NCI-H146 (cell line): ENCODE measurements around the gene PRKCZ.

Source experiments
- DNase-seq: peaks from one replicate; lab custom pipeline; 2025; lab: John Stamatoyannopoulos, UW

The PRKCZ gene

DNA sequence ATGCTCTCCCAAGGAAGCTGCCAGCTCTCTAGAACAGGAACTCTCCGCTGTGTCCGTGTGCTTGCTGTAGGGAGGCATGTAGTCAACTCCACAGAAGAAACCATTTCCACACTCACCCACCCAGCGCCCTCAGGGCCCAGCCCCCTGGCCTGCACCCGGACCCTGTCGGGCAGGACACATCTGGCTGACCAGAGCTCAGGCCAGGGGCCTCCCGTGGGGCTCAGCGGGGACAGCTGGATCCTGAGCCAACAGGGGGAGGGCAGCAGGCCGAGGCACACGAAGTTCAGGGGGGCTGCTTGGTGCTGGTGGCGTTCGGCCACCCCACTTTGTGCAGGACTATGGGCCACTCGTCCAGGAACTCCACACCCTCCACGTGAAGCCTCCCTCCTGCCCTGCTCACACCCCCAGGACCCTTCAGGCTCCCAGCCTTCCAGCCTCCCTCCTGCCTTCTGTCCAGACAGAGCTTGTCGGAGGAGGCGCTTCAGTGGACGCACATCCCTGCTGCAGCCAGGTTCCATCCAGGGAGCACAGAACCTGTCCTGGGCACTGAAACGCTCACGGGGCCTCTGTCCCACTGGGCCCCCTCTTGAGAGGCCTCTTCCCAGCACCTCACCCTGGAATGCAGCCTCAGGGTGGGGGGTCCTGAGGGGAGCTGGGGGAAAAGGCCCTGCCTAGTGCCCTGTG is 159.3 kb downstream of the PRKCZ start:
- DNase-seq = no peak

DNA sequence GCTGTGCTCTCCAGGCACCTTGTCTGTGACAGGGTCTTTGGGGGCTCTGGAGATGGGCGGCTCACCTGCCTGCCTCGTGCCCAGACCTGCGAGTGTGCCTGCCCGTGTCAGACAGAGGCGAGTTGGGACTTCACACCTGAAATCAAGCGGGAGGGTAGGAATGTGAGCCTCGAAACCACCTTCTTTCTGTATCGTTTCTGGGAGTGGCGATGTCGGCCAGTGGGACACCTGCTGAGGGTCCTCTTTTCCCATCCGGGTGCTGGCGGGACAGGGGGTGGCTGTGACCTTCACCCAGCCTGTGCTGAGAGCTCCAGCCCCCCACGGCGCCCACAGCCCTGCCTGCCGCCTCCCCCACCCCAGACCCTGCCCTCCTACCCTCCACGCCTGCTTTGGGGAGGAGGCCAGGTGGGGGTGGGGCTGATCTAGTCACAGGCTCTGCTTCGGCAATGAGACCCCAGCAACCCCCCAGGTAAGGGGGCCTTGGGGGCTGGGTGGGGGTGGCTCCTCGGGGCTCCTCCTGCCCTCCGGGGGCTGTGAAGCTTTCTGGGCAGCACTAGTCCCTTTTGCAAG is 160.0 kb downstream of the PRKCZ start:
- no peak for DNase-seq

DNA sequence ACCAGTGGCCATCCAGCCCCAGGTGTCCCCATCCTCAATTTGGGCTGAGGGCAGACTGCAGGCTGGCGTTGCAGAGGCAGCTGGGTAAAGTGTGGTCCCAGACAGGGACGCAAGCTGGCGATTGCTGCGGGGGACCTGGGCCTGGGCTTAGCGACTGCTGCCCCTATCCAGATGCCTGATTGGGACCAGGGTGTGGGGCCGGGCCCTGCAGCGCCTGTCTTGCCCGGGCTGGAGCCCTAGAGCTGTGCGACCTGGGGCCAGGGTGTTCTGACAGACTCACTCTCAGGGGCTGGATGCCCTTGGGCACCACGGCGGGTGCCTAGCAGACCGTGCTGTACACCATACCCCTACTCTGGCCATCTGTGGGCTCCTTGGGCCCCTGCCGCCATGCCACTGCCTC is 160.6 kb downstream of the PRKCZ start:
- no peak for DNase-seq

DNA sequence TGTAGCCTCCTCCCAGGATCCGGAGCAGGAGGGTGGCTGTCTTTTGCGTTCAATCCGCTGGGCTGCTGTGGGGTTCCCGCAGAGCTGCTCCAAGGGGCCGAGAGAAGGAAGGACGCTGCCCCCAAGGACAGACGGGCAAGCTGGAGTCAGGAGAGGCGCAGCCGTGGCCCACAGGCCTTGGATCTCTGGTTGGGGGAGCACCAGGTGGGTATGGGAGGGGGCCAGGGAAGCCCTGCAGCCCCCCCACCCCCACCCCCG is 162.0 kb downstream of the PRKCZ start:
- peak; percentile 66 for DNase-seq

DNA sequence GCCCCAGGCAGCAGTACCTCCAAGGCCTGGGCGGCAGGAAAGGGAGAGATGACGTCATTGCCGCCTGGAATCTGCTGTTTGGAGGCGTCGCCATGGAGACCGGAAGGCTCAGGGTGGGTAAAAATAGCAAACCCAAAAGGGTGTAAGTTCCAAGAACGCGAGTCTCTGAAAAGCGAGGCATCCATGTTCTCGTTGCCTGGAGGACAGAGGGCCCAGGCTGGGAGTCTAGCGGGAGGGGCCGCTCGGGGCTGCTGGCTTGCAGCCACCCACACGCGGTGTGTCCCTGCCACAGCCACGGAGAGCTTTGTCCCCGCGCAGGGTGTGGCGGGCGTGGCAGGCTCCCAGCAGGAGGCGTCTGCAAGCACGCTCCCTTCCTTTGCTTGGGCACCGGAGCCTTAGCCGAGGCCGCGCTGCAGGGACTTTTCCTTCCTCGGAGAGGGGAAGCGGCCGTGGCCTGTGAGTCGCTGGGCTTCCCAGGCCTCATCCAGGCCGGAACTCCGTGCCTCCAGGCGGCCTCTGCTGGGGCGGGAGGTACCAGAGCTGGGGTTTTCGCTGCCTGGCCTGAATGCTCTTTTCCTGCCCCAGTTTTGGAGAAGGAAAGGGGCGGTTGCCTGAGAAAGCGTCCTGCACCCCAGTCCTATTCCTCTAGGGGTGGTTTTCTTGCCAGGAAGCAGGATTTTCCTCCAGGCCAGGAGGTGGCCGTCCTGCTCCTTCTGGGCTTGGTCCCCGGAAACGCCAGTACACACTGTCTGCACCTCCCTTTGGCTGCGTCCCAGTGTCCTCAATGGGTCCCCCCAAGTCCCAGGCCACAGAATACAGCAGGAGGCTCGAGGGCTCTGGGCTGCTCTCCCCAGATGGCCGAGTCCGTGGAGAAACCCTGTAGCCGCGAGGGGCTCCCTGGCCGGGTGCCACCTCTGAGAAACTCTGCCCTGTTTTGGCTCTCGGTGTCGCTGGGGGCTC is 162.6 kb downstream of the PRKCZ start:
- peak; percentile 78 for DNase-seq

DNA sequence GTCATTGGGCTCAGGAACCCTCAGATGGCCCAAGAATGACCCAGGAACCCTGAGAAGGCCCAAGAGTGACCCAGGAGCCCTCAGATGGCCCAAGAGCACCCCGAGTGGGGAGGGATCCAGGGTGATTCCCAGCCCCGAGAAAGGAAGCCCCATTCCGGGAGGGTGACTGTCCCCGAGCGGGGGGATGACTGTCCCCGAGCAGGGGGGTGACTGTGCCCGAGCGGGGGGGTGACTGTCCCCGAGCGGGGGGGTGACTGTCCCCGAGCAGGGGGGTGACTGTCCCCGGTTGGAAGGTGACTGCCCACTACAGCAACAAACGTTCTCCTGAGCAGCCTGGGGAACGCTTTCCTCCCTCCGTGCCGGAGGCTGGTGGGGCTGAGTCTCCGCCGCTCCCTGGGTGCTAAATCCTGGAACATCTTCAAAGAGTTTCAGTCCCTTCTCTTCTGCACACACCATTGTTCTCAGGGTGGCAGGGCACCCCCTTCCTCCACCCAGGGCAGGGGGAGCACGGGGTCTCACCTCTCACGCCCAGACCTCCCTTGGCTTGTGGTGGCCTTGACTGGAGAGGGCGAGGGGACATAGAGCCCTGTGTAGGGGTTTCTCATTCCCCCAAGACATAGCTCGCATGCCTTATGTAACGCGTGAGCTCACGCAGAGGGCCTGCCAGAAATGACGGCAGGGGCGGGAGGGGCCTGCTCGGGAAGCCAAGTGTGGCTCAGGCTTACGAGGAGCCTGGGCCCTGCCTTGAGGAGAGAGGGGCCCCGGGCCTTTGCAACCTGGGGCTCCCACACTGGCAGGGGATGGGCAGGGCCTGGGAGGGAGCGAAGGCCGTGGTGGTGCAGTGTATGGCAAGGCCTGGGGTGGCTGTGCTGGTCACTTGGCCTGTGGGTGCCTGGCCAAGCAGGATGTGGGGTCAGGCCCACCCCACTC is 163.6 kb downstream of the PRKCZ start:
- no peak for DNase-seq

DNA sequence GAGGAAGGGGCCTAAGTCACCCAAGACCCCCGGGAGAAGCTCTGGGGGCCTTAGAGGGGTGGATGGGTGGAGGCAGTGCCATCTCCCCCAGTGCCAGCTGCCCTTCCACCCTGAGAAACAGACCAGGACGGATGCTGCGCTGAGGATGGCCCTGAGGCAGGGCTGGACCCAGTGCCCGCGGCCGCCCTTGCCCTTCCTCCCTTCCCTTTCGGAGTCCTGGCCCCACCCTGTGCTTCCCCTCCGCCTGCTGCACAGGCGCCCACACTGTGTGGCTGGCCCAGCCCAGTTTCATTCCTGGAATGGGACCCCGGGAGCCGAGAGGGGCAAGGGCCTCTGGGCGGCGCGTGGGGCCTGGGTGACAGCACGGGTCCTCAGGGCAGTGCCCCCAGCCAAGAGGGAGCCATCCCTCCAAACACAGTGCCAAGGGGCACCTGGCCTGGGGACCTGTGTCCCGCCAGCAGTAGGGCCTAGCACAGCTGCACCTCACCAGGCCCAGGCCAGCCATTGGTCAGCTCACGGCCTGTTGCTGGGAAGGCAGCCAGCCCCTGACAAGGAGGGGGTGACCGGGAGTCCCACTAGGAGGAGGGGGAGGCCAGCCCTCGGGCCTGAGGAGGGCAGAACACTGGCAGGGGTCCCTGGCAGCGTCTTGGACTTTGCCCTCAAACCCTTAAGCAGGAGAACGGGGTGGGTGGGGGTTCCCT is 164.5 kb downstream of the PRKCZ start:
- no peak for DNase-seq

DNA sequence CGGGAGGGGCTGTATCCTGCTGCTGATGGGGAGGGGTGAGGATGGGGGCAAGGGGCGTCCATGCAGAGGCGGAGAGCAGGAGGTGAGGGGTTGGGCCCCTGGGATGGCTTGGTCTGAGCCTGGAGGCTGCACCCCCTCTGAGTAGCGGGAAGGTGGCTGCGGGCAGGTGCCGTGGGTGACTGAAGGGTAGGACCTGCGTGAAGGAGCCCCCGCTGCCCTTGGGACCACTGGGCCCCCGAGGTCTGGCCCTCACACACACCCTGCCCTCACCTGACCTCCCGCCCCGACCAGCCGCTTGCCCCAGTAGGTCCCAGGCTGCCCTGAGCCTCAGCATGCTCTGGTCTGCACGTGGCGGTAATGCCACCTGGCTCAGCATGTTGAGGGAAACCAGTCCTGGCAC is 165.1 kb downstream of the PRKCZ start:
- DNase-seq = no peak

DNA sequence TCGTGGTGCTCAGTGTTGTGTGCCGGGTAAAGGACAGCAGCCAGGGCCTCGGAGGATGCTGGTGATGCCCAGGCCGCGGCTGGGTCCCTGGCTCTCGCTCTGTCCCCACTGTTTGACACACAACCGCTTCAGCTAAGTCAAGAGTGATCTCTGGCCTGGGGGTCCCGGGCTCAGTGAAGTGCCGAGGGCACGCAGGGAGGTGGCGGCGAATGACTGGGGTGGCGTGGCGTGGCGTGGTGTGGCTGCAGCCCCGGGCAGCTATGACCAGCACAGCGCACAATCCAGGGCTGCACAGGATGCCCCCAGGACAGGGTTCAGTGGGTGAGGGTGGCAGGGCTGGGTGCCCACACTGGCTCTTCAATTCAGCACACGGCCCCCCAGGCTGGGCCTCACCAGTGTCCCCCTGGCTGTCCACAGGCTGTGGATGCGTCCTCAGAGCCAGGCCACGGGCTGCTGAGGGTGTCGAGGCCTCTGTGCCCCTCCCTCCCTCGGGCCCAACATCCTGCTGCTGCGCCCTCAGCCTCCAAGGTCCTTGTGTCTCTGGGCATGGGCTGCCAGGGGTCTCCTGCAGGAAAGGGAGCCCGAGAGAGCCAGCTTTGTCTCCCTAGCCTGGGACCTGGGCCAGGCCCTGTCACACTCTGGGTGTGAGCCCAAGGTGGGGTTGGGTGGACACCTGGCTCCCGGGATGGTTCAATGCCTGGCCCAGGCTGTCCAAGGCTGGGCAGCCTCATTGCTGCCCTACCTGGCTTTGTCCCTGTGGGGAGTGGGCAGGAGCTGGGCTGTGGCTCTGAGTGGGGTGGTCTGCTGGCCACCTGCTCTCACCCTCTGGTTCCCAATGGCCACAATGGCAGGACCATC is 165.9 kb downstream of the PRKCZ start:
- DNase-seq = no peak

DNA sequence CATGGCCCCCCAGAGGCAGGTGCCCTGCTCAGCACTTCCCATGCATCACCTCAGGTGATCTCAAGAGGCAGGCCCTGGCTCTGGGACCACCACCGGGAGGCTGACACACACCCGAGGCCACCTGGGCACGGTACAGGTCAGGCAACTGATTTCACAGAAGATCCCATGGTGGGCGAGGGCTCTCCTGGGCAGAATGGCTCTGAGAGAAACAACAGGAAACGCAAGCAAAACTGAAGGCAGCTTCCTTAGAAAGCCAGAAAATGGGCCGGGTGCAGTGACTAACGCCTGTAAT is 166.5 kb downstream of the PRKCZ start:
- DNase-seq = no peak

DNA sequence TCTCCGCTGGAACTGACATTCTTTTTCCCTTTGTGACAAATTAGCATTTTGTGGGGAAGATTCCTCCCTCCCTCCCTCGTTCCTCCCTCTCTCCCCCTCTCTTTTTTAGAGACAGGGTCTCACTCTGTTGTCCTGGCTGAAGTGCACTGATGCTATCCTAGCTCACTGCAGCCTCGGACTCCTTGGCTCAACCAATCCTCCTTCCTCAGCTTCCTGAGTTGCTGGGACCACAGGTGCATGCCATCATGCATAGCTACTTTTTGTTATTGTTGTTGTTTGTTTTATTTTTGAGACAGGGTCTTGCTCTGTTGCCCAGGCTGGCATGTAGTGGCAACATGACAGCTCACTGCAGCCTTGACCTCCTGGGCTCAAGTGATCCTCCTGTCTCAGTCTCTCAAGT is 171.1 kb downstream of the PRKCZ start:
- DNase-seq = no peak

DNA sequence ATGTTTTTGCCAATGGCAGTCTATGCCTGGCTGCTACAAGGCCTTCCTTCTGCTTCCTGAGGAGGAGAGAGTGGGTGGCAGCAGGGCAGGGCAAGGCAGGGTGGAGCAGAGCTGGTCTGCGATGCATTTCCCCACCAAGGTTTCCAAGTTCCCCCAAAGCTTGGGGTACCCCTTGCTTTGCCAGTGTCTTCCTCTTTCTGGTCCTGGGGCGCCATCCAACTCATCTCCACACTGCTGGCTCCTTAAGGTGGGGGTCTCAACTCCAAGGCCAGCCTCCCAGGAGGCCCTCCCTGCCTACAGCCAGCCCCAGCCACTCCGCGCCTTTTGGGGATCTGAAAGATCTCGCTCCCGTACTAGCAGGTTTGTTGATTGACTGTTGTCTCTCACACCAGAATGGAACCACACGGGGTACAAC is 174.0 kb downstream of the PRKCZ start:
- DNase-seq = no peak

DNA sequence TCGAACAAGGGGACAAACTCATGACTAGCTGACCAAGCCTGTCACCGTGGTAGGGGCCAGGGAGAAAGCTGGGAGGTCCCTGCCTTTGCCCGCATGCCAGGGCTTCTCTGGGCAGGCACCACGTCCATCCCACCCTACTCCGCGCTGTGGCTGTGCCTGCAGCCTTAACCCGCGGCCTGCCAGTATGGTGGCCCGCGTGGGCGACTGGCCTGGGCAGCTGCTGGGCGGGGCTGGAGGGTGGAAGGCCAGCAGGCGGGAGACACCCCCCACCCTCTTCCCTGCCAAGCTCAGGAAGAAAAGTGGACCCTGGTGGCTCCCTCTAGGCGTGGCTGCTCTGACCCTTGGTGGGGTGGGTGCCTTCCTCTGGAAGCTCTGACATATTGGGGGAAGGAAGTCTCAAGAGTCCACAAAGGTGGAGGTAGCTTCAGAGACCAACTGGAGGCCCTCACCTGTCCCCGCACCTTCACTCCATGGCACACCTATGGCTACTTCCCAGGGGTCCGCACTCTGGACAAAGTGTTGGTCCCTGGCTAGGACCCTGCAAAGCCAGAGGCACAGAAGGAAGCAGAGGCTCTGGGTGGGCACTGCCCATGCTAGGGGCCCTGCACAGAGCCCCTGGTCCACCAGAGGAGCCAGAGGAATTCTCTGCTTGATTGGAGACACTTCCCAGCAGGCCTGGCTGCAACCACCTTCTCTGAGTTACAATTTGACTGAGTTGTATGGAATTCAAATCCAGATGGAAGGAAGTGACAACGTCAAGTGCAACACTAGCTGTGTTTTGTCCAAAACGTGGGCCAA is 174.6 kb downstream of the PRKCZ start:
- no peak for DNase-seq

DNA sequence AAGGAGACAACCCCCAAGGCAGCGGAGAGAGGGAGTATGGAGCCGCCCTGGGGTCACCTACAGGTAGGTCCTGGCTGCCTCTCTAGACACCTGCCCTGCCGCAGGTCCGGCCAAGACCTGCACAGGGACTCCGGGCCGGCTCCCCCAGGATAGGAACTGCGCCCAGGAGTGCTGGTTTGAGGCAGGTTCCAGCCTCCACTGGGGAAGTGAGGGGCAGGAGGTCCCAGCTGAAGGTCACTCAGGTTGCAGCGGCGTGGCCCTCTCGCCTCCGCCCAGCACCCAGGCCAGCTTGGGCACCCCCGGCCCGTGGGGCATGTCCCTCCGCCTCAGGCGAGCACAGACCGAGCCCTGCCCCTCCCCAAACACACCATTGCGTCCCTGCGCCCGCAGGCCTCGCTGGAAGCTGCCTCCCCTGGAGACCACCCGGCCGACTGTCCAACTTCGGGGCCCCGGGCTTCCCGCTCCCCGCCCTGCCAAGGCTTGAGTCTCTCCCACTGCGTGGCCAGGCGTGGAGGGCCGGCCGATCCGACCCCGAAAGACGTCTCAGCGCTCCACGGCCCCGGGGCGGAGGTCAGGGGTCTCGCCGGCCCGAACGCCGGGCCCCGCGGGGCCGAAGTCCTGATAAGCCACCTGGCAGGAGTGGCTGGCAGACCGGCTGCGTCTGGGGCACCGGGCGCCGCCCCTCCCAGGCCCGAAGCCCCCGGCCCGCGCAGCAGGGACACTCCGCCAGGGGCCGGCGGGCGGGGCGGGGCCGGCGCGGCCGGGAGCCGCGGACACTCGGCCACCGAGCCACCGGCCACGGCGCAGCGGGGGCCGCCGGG is 176.5 kb downstream of the PRKCZ start:
- no peak for DNase-seq

DNA sequence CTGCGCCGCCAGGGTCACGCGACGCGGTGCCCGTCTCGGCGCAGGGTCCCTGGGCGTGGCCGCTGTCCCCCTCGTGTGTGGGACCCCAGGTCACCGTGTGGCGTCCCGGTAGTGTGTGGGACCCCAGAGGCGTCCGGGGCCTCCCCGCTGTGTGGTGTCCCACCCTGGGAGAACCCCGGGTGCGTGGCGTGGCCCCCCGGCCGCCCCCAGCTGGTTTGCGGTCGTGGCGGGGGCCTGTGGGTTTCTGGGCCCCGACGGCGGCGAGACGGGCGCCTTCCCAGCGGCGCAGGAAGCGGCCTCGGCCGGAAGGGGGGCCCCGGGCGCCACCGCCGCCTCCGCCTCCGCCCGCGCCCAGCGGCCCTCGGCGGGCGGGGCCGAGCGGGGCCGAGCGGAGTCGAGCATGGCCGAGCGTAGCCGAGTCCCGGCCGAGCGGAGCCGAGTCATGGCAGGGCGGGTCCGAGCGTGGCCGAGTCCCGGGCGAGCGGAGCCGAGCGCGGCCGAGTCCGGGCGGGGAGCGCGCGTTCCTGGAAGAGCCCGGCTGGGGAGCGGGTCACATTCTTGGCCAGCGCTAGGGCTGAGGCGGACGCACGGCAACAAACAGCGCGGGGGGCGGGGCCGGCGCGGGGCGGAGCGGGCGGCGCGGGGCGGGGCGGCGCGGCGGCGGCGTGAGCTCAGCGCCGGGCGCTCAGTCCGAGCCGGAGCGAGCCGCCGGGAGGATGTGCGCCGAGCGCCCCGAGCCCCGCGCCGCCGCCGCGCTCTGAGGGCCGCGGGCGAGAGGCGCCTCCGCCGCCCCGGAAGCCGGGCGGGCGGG is 177.3 kb downstream of the PRKCZ start:
- DNase-seq = peak; percentile 89

DNA sequence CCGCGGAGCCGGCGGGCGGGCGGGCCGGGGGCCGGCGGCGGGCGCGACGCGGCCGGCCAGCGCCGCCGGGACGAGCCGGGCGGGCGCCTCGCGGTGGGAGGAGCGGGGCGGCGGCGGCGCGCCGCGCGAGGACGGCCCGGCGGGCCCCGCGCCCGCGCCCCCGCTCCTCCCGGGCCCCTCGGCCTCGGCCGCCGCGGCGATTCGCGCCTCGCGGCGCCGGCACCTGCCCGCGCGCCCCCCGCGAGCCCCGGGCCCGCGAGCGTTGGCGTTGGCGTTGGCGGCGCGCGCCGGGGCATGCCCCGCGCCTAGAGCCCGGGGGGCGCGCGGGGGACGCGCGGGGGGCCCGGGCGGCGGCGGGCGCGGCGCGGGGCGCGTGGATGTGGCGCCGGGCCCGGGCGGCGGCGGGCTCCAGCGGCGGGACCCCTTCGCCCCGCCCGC is 178.0 kb downstream of the PRKCZ start, which contains the start of gene SKI:
Gene SKI (plus strand): TSS at position 163 of the 438 bp plus-strand sequence. CDS start 448 bp downstream, outside the sequence.
- DNase-seq = no peak

DNA sequence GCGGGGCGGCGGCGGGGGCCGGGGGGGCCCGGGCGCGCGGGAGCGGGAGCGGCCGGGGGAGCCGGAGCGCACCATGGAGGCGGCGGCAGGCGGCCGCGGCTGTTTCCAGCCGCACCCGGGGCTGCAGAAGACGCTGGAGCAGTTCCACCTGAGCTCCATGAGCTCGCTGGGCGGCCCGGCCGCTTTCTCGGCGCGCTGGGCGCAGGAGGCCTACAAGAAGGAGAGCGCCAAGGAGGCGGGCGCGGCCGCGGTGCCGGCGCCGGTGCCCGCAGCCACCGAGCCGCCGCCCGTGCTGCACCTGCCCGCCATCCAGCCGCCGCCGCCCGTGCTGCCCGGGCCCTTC is 178.5 kb downstream of the PRKCZ start:
- DNase-seq = peak; percentile 20
